Measurements from ENCODE around the gene CTSO. TPM values are rescaled to one million over a fixed set of nuclear protein-coding genes. Genes with fewer than 3 reads are reported as not detected.

Gene CTSO
- total RNA-seq, 1 experiment from 2014 or later, result 0.81 TPM

DNA sequence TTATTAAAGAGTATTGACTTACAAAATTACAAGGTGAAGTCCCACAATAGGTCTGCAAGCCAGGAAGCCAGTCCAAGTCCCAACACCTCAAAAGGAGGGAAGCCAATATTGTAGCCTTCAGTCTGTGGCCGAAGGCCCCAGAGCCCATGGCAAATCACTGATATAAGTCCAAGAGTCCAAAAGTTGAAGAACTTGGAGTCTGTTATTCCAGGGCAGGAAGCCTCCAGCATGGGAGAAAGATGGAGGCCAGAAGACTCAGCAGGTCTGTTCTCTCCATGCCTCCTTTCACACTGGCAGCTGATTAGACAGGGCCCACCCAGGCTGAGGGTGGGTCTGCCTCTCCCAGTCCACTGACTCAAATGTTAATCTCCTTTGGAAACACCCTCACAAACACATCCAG, 32.1 kb downstream of the CTSO start:
- H2BK120ac ChIP-seq (ENCODE audit: low read depth, low read length, poor library complexity, severe bottlenecking), result no peak overlapping the region
- H3K27me3 ChIP-seq (ENCODE audit: insufficient read depth, low read length), result no peaks in the 10 kb centered on the region
- no peak overlapping the region for H3K4ac ChIP-seq (ENCODE audit: low read depth, low read length)
- H2AFZ ChIP-seq (ENCODE audit: low read length), result no peak overlapping the region
- no peak overlapping the region for H3K27ac ChIP-seq (ENCODE audit: insufficient read length, low read depth, low read length)
- H4K20me1 ChIP-seq (ENCODE audit: control insufficient read depth, insufficient read depth, insufficient read length), result no peaks in the 10 kb centered on the region
- WGBS (ENCODE audit: extremely low coverage, insufficient read length, low lambda C conversion rate), result no CpG with 5 or more reads among the region's 1 CpG
- no peak overlapping the region for H2BK15ac ChIP-seq (ENCODE audit: low read depth, low read length)
- H3K9me3 ChIP-seq (ENCODE audit: control insufficient read depth, low read depth, low read length), result no peaks in the 10 kb centered on the region
- no peak overlapping the region for H4K8ac ChIP-seq (replicated peaks; ENCODE audit: insufficient read length, low read depth, low read length)
- Mint-ChIP-seq H3K36me3 (ENCODE audit: insufficient read depth in 1 of 3, low read depth in 3 of 3) (no peaks in the 10 kb centered on the region), H3K4me3 (no peak overlapping the region), H3K27me3 (ENCODE audit: low read depth) (no peaks in the 10 kb centered on the region), H3K4me1 (no peaks in the 10 kb centered on the region), H3K9me3 (no peaks in the 10 kb centered on the region), H3K27ac (no peak overlapping the region)
- no peak overlapping the region for H3T11ph ChIP-seq (ENCODE audit: low read length)
- H3K18ac ChIP-seq (ENCODE audit: insufficient read length, low read depth, low read length), result no peak overlapping the region
- no peak overlapping the region for H3K23ac ChIP-seq (ENCODE audit: insufficient read length, low read depth, low read length)
- TF ChIP-seq CTCF (conservative IDR thresholded peaks at IDR 0.05), result no peak
- H4K5ac ChIP-seq (ENCODE audit: insufficient read length, low read depth, low read length), result no peak overlapping the region
- no peak overlapping the region for H2BK5ac ChIP-seq (ENCODE audit: insufficient read length, low read length)
- H3K4me2 ChIP-seq (ENCODE audit: insufficient read depth, insufficient read length, low read length), result no peak overlapping the region
- DNase-seq, result no peak
- no peak overlapping the region for H2BK12ac ChIP-seq (ENCODE audit: insufficient read length, low read depth, low read length)
- H3K23me2 ChIP-seq (ENCODE audit: insufficient read length, low read depth, low read length, poor library complexity, severe bottlenecking), result no peaks in the 10 kb centered on the region
- no peaks in the 10 kb centered on the region for H3K79me2 ChIP-seq (ENCODE audit: insufficient read depth, low read length)
- no peaks in the 10 kb centered on the region for H3K4me1 ChIP-seq (ENCODE audit: insufficient read depth, low read length)
- H4K91ac ChIP-seq (ENCODE audit: insufficient read length, low read depth, low read length), result no peak overlapping the region
- no peak overlapping the region for H3K56ac ChIP-seq (ENCODE audit: insufficient read length, low read depth, low read length)
- no peak overlapping the region for H2BK20ac ChIP-seq (ENCODE audit: low read depth, low read length, poor library complexity, severe bottlenecking)
- no peak overlapping the region for H3K9ac ChIP-seq (ENCODE audit: extremely low read depth, insufficient read length, low read length)
- H3K79me1 ChIP-seq (ENCODE audit: insufficient read depth, low read depth, low read length, poor library complexity, severe bottlenecking), result no peaks in the 10 kb centered on the region
- no peak overlapping the region for H3K14ac ChIP-seq (ENCODE audit: insufficient read depth, low read length)
- no peak overlapping the region for H2AK5ac ChIP-seq (ENCODE audit: insufficient read length, low read length)

Data from H9 (cell line).